Liver (tissue), 3 donors: ENCODE data around the gene FSIP1.

Source experiments
- CTCF ChIP-seq: fragments of 150-350 bp; IDR thresholded peaks from 2 replicates; pipeline ENCODE4 v1.5.1; 2017; ENCODE audit warnings: improper control_type of control experiment, low read depth, low read length; ENCODE audit not compliant: missing input control
- FOXA1 ChIP-seq: IDR thresholded peaks from 2 replicates; pipeline ENCODE4 v1.6.1; 2016; ENCODE audit warnings: antibody characterized with exemption
- GABPA ChIP-seq, 2 donors: IDR thresholded peaks in 1 of 2; conservative IDR thresholded peaks in 1 of 2; 2 replicates each; pipeline ENCODE4 v1.6.1; 2016; ENCODE audit warnings: antibody characterized with exemption in 2 of 2, mild to moderate bottlenecking in 1 of 2, moderate library complexity in 1 of 2
- HNF4A ChIP-seq, 2 donors: conservative IDR thresholded peaks; 2 replicates each; pipeline ENCODE4 v1.6.1; 2016; ENCODE audit warnings: antibody characterized with exemption in 2 of 2, mild to moderate bottlenecking in 2 of 2
- HNF4G ChIP-seq: IDR thresholded peaks from 2 replicates; pipeline ENCODE4 v1.6.1; 2016; ENCODE audit warnings: antibody characterized with exemption
- JUND ChIP-seq, 2 donors: IDR thresholded peaks; 2 replicates each; pipeline ENCODE4 v1.6.1; 2016; ENCODE audit warnings: antibody characterized with exemption in 2 of 2
- RAD21 ChIP-seq, 2 donors: IDR thresholded peaks; 2 replicates each; pipeline ENCODE4 v1.6.1; 2016; ENCODE audit warnings: antibody characterized with exemption in 2 of 2, mild to moderate bottlenecking in 2 of 2
- REST ChIP-seq: IDR thresholded peaks from 2 replicates; pipeline ENCODE4 v1.6.1; 2016; ENCODE audit warnings: antibody characterized with exemption, mild to moderate bottlenecking
- RXRA ChIP-seq, 2 donors: IDR thresholded peaks; 2 replicates each; pipeline ENCODE4 v1.6.1; 2017 to 2018; ENCODE audit warnings: antibody characterized with exemption in 2 of 2, mild to moderate bottlenecking in 1 of 2
- SP1 ChIP-seq: IDR thresholded peaks from 2 replicates; pipeline ENCODE4 v1.6.1; 2018; ENCODE audit warnings: antibody characterized with exemption, mild to moderate bottlenecking
- TAF1 ChIP-seq: conservative IDR thresholded peaks from 2 replicates; pipeline ENCODE4 v1.6.1; 2016; ENCODE audit warnings: antibody characterized with exemption, mild to moderate bottlenecking
- YY1 ChIP-seq: IDR thresholded peaks from 2 replicates; pipeline ENCODE4 v1.6.1; 2016; ENCODE audit warnings: antibody characterized with exemption, mild to moderate bottlenecking
- TF ChIP-seq, protein P1 (sequence below): IDR thresholded peaks from 2 replicates; pipeline ENCODE4 v1.6.1; 2016; ENCODE audit warnings: antibody characterized with exemption
- TF ChIP-seq, protein P2 (sequence below): IDR thresholded peaks from 2 replicates; pipeline ENCODE4 v1.6.1; 2016; ENCODE audit warnings: antibody characterized with exemption
- donor health status: healthy.
- donor health status: healthy.

- TF ChIP-seq CTCF: no peak
- TF ChIP-seq, protein P1, sequence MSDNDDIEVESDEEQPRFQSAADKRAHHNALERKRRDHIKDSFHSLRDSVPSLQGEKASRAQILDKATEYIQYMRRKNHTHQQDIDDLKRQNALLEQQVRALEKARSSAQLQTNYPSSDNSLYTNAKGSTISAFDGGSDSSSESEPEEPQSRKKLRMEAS: no peak
- no peak for TF ChIP-seq GABPA (IDR thresholded peaks at IDR 0.05 in 1 of 2, conservative IDR thresholded peaks at IDR 0.05 in 1 of 2)
- TF ChIP-seq FOXA1: no peak
- no peak for TF ChIP-seq RXRA (IDR thresholded peaks at IDR 0.05)
- no peak for TF ChIP-seq SP1
- TF ChIP-seq REST: no peak
- no peak for TF ChIP-seq RAD21 (IDR thresholded peaks at IDR 0.05)
- TF ChIP-seq, protein P2, sequence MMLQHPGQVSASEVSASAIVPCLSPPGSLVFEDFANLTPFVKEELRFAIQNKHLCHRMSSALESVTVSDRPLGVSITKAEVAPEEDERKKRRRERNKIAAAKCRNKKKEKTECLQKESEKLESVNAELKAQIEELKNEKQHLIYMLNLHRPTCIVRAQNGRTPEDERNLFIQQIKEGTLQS: no peak
- TF ChIP-seq HNF4A (conservative IDR thresholded peaks at IDR 0.05): no peak
- no peak for TF ChIP-seq JUND (IDR thresholded peaks at IDR 0.05)
- TF ChIP-seq YY1: no peak
- no peak for TF ChIP-seq TAF1
- TF ChIP-seq HNF4G: no peak
Observed at GRCh38 chr15:39747326-39747725, 35.3 kb downstream of the FSIP1 start.
